ENCODE data around the gene MBD3.
"Not testable (repeated sequence)": the region's sequence is repeated elsewhere in the genome, so short reads cannot be mapped to it uniquely, and the experiment has no call there.

The MBD3 gene

DNA sequence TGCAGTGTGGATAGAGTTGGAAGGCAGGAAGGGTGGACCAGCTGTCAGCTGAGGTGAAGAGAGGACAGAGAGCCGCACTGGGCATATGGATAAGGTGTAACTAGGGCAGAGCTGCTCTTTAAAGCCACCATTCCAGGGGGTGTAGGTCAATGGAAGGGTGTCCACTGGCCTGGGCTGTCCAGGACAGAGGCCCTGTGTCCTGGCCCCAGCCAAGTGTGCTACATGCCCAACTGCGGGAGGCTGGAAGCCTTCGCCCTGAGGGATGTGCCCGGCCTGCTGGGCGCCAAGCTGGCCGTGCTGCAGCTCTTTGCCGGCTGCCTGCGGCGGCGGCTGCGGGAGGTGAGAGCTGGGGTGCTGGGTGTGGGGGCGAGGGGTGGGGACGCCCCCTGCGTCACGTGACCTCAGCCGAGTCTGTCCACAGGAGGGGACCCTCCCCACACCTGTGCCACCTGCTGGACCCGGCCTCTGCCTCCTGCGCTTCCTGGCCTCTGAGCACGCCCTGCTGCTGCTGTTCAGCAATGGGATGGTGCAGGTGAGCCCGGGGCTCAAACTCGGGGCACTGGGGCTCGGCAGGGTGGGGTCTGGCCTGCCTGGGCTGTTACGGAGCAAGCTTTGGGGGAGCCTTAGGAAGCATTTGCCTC is 59.0 kb downstream of the MBD3 start:
- no peak for DNase-seq

DNA sequence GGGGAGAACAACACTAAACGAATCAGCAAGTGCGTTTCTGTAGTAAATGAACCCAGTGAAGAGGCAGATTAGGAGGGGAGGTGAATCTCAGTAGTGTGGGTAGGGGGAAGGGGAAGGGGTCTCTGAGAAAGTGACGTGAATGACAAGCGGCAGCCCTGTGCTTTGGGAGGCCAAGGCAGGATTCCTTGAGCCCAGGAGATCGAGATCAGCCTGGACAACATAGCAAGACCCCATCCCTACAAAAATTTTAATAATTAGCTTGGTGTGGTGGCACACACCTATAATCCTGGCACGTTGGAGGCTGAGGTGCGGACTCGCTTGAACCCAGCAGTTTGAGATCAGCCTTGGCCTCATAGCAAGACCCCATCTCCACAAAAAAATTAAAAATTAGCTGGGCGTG is 60.7 kb downstream of the MBD3 start:
- no peak for DNase-seq

- no peak for DNase-seq
Observed at GRCh38 chr19:1531587-1531986, 61.1 kb downstream of the MBD3 start.

DNA sequence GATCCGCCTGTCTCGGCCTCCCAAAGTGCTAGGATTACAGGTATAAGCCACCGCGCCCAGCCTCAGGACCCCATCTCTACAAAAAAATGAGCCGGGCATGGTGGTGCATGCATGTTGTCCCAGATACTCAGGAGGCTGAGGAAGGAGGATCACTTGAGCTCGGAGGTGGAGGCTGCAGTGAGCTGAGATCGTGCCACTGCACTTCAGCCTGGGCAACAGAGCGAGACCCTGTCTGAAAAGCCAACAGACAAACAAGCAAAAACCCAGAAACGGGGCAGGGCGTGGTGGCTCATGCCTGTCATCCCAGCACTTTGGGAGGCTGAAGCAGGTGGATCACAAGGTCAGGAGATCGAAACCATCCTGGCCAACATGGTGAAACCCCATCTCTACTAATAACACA is 61.8 kb downstream of the MBD3 start:
- not testable (repeated sequence) for DNase-seq

GRCh38 chr19:1529430-1529816 is 63.2 kb downstream of the MBD3 start:
- DNase-seq = no peak

- DNase-seq = no peak
Observed at GRCh38 chr19:1528596-1529429, 63.9 kb downstream of the MBD3 start.

- no peak for DNase-seq
Observed at GRCh38 chr19:1527650-1528309, 64.9 kb downstream of the MBD3 start.

DNA sequence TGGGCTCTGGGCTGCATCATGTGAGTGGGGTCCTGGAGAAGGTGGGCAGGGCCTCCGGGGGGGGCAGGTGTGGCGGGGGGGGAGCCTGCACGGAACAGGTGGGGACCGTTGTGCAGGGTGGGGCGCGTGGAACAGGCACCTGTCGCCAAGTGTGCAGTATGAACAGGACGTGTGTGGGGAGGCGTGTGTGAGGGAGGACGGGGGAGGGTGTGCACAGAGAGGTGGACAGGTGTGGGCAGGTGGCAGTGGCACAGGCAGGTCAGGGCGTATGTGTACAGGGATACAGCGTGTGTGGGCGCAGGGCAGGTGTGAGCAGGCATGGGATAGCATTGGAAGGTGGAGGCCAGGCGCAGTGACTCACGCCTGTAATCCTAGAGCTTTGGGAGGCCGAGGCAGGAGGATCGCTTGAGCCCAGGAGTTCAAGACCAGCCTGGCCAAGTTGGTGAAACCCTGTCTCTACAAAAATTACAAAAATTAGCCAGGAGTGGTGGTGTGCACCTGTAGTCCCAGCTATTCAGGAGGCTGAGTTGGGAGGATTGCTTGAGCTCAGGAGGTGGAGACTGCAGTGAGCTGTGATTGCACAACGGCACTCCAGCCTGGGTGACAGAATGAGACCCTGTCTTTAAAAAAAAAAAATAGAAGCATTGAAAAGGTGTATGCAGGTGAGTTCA is 65.6 kb downstream of the MBD3 start:
- no peak for DNase-seq

- no peak for DNase-seq
Observed at GRCh38 chr19:1526066-1526778, 66.4 kb downstream of the MBD3 start.

GRCh38 chr19:1525343-1525742 is 67.3 kb downstream of the MBD3 start:
- DNase-seq = no peak

GRCh38 chr19:1524972-1525325 is 67.7 kb downstream of the MBD3 start:
- no peak for DNase-seq

DNA sequence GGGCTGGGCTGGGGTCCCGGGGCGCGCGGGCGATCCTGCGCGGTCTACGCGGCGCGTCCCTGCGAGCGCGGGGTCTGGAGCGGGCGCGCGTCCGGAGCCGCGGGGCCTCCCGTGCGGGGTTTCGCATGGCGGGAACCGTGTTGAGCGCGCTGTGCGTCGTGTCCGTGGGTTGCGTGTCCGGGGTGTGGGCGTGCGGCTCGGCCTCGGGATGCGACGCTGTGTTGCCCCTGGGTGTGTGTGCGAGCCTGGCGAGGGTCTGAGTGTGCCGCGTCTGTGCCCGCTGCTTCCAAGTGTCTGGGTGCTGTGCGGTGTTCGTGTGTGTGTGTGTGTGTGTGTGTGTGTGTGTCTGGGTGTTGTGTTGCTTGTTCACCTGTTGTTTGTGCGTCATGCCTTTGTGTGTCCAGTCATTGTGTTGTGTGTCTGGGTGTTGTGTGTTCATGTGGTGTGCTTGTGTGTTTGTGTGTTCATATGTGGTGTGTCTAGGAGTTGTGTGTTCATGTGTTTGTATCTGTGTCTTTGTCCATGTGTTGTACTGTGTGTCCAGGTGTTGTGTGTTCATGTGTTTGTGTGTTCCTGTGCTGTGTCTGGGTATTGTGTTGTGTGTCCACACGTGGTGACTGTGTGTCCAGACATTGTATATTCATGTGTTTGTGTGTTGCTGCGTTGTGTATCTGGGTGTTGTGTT is 68.2 kb downstream of the MBD3 start:
- no peak for DNase-seq
